Measurements from ENCODE around the gene PTK6.

PTK6 gene

DNA sequence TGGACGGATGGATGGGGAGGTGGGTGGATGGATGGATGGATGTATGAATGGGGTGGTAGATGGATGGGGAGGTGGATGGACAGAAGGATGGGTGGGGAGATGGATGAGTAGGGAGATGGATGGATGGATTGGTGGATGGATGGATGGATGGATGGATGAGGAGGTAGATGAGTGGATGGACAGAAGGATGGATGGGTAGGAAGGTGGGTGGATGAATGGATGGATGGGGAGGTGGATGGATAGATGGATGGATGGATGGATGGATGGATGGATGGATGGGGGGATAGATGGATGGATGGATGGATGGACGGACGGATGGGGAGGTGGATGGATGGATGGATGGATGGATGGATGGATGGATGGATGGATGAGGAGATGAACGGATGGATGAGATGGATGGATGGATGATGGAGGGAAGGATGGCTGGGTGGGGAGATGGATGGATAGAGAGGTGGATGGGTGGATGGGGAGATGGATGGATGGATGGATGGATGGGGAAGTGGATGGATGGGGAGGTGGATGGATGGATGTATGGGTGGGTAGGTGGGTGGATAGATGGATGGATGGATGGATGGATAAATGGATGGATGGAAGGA, 45.4 kb downstream of the PTK6 start:
- peaks cover 8% of the 10 kb centered on the region for H3K36me3 ChIP-seq (ENCODE audit: insufficient read depth, low read depth, low read length)
- no peak overlapping the region for H3K27ac ChIP-seq (ENCODE audit: low read length)
- H3K4me3 ChIP-seq (ENCODE audit: low read length) = no peak overlapping the region
- no peak overlapping the region for H3K9ac ChIP-seq (ENCODE audit: low read depth, low read length)
- H3K4me1 ChIP-seq (ENCODE audit: insufficient read depth, low read length) = no peaks in the 10 kb centered on the region
- H3K9me3 ChIP-seq (ENCODE audit: insufficient read depth, low read depth, low read length) = peaks cover 3% of the 10 kb centered on the region; the same call in 1 of the 2 replicates
- peaks cover 52% of the 10 kb centered on the region for H3K27me3 ChIP-seq (ENCODE audit: insufficient read depth, low read length)

DNA sequence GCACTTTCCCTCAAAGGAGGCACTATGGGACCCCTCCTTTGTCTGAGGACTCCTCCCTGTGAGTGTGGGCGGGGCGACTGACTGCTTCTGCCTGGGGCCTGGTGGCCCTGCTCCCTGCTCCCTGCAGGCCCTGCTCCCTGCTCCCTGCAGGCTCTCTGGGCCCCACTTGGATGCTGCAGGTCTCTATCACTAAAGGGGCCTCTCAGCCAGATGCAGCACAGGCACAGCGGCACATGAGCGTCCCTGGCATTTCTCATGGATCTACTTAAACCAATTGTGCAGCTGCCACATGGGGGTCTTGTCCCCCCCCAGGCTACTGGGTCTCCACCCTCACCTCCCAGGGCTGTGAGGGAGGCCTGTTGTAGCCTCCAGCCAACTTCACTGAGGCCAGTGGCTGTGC, 46.1 kb downstream of the PTK6 start:
- H3K27me3 ChIP-seq (ENCODE audit: insufficient read depth, low read length) = peaks cover 47% of the 10 kb centered on the region
- H3K4me3 ChIP-seq (ENCODE audit: low read length) = no peak overlapping the region
- H3K27ac ChIP-seq (ENCODE audit: low read length) = no peak overlapping the region
- H3K9ac ChIP-seq (ENCODE audit: low read depth, low read length) = no peak overlapping the region
- no peaks in the 10 kb centered on the region for H3K4me1 ChIP-seq (ENCODE audit: insufficient read depth, low read length)
- H3K9me3 ChIP-seq (ENCODE audit: insufficient read depth, low read depth, low read length) = peaks cover 3% of the 10 kb centered on the region; the same call in 1 of the 2 replicates
- peaks cover 8% of the 10 kb centered on the region for H3K36me3 ChIP-seq (ENCODE audit: insufficient read depth, low read depth, low read length)

DNA sequence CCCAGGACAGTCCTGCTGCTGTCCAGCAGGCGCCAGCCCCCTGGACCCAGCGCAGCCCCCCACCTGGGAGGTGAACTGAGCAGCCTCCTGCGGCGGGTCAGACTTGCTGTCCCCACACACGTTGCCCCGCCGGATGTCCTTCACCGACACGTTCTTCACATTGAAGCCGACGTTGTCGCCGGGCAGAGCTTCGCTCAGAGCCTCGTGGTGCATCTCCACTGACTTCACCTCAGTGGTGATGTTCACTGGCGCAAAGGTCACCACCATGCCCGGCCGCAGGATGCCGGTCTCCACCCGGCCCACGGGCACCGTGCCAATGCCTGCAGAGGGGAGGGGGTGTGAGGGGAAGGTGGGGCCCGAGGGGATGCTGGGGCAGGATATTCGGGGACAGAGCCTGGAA, 46.8 kb downstream of the PTK6 start:
- Histone ChIP-seq H3K27ac (ENCODE audit: low read length) (no peak overlapping the region), H3K4me3 (ENCODE audit: low read length) (no peak overlapping the region), H3K9me3 (ENCODE audit: insufficient read depth, low read depth, low read length) (peaks cover 3% of the 10 kb centered on the region; the same call in 1 of the 2 replicates), H3K4me1 (ENCODE audit: insufficient read depth, low read length) (no peaks in the 10 kb centered on the region), H3K9ac (ENCODE audit: low read depth, low read length) (no peak overlapping the region), H3K27me3 (ENCODE audit: insufficient read depth, low read length) (peaks cover 41% of the 10 kb centered on the region), H3K36me3 (ENCODE audit: insufficient read depth, low read depth, low read length) (peaks cover 8% of the 10 kb centered on the region)

DNA sequence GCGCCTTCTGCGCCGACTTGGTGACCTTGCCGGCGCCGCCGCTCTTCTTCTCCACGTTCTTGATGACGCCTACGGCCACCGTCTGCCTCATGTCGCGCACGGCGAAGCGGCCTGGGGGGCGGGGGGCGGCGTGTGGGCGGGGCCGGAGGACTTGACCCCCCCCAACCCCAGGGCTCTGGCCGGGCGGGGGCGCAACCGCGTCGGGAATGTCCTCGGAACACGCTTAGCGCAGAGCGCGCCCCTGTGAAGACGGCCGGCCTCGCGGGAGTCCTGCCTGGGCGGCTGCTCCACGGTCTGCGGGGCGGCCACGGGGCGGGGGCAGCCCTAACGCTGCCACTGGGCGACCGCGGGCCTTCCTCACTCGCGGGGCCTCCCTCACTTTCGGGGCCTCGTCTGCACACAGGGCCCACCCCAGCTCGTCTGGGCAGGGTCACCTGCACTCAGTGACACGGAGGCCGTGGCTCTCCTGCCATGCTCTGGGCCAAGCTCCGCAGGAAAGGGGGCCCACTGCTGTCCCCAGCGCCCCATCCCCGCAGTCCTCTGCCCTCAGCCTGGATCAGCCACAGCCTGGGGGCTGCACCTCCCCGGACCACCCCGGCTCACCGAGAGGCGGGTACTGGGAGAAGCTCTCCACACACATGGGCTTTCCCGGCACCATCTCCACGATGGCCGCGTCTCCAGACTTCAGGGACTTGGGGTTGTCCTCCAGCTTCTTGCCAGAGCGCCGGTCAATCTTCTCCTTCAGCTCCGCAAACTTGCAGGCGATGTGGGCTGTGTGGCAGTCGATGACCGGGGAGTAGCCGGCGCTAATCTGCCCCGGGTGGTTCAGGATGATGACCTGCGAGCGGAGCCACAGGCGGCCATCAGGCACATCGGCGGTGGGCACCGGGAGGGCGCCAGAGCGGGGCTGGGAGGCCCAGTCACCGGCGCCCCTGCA, 48.6 kb downstream of the PTK6 start:
- no peaks in the 10 kb centered on the region for H3K4me1 ChIP-seq (ENCODE audit: insufficient read depth, low read length)
- H3K9ac ChIP-seq (ENCODE audit: low read depth, low read length) = no peak overlapping the region
- peak overlapping the region; percentile 33; the same call in 1 of the 2 replicates for H3K4me3 ChIP-seq (ENCODE audit: low read length)
- H3K9me3 ChIP-seq (ENCODE audit: insufficient read depth, low read depth, low read length) = peaks cover 3% of the 10 kb centered on the region; the same call in 1 of the 2 replicates
- H3K27me3 ChIP-seq (ENCODE audit: insufficient read depth, low read length) = peaks cover 41% of the 10 kb centered on the region
- H3K27ac ChIP-seq (ENCODE audit: low read length) = no peak overlapping the region
- peaks cover 8% of the 10 kb centered on the region for H3K36me3 ChIP-seq (ENCODE audit: insufficient read depth, low read depth, low read length)

DNA sequence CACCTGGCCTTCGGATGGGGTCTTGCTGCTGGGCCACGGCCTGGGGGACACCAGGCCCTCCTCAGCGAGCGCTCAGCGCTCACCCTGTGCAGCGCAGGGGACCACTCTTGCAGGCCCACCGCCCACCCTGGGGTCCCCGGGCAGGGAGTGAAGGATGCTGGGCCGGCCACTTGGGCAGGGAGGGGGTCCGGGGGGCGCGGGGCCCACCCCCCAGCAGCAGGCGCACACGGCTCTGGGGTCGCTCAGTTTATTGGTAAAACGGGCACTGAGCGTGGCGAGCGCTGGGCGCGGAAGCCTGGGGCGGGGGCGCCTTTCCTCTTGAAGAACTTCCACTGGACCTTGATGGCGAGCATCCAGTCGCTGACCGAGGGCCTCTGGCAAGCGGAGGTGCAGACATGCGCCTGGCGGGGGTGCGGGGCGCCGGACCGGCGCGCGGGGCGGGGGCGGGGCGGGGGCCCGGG, 49.4 kb downstream of the PTK6 start:
- peaks cover 8% of the 10 kb centered on the region for H3K36me3 ChIP-seq (ENCODE audit: insufficient read depth, low read depth, low read length)
- H3K4me1 ChIP-seq (ENCODE audit: insufficient read depth, low read length) = no peaks in the 10 kb centered on the region
- H3K27me3 ChIP-seq (ENCODE audit: insufficient read depth, low read length) = peaks cover 41% of the 10 kb centered on the region
- H3K4me3 ChIP-seq (ENCODE audit: low read length) = peak overlapping the region; percentile 45; the same call in 1 of the 2 replicates
- no peak overlapping the region for H3K27ac ChIP-seq (ENCODE audit: low read length)
- H3K9me3 ChIP-seq (ENCODE audit: insufficient read depth, low read depth, low read length) = peaks cover 3% of the 10 kb centered on the region; the same call in 1 of the 2 replicates
- no peak overlapping the region for H3K9ac ChIP-seq (ENCODE audit: low read depth, low read length)

DNA sequence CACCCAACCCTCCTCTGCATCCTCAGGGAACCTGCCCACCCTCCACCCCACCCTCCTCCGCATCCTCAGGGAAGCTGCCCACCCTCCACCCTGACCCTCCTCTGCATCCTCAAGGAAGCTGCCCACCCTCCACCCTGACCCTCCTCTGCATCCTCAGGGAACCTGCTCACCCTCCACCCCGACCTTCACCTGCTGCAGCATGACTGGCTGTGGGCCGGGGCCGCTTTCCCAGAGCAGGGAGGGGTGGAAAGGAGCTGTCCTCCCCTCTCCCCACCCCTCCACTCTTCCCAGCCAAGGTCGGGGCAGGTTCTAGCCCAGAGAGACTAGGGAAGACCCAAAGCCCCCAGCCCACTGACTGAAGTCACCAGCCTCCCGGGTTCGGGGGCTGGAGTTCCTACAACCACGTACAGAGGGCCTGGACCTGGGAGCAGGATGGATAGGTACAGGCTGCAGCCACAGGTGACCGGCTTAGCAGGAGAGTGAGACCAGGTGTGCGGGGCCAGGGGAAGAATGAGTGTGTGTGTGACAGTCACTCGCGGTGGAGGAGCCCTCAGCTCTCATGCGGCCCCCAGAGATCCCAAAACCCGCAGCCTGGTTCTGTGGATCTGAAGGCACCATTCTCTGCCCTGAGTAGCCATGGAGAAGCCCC, 49.9 kb downstream of the PTK6 start:
- Histone ChIP-seq H3K27me3 (ENCODE audit: insufficient read depth, low read length) (peaks cover 41% of the 10 kb centered on the region), H3K9me3 (ENCODE audit: insufficient read depth, low read depth, low read length) (0 out of 2 replicates have a peak, but pooled peaks cover under 1% of the 10 kb centered on the region), H3K4me3 (ENCODE audit: low read length) (no peak overlapping the region), H3K9ac (ENCODE audit: low read depth, low read length) (no peak overlapping the region), H3K27ac (ENCODE audit: low read length) (no peak overlapping the region), H3K36me3 (ENCODE audit: insufficient read depth, low read depth, low read length) (peaks cover 2% of the 10 kb centered on the region), H3K4me1 (ENCODE audit: insufficient read depth, low read length) (no peaks in the 10 kb centered on the region)

DNA sequence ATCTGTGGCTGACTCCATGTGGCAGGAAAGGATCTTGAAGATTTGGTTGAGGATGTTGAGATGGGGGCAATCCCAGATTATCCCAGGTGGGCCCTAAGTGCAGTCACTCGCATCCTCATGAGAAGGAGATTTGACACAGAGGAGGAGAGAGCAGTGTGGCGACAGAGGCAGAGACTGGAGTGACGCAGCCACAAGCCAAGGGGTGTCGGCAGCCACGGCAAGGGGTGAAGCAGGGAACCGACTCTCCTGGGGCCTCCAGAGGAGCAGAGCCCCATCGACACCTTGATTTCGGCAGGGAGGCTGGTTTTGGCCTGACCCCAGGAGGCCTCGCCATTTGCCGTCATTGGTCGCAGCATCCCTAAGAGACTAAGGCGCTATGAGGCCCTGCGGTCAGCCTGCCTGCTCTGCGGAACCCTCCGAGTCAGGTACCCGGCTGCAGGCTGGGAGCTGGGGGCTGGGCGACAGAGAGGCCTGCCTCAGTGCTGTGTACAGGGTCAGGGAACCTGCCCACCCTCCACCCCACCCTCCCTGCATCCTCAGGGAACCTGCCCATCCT, 50.8 kb downstream of the PTK6 start:
- Histone ChIP-seq H3K4me3 (ENCODE audit: low read length) (no peak overlapping the region), H3K27me3 (ENCODE audit: insufficient read depth, low read length) (peaks cover 41% of the 10 kb centered on the region), H3K36me3 (ENCODE audit: insufficient read depth, low read depth, low read length) (no peaks in the 10 kb centered on the region), H3K9me3 (ENCODE audit: insufficient read depth, low read depth, low read length) (no peaks in the 10 kb centered on the region), H3K27ac (ENCODE audit: low read length) (no peak overlapping the region), H3K4me1 (ENCODE audit: insufficient read depth, low read length) (no peaks in the 10 kb centered on the region; the same call in 1 of the 2 replicates), H3K9ac (ENCODE audit: low read depth, low read length) (no peak overlapping the region)

DNA sequence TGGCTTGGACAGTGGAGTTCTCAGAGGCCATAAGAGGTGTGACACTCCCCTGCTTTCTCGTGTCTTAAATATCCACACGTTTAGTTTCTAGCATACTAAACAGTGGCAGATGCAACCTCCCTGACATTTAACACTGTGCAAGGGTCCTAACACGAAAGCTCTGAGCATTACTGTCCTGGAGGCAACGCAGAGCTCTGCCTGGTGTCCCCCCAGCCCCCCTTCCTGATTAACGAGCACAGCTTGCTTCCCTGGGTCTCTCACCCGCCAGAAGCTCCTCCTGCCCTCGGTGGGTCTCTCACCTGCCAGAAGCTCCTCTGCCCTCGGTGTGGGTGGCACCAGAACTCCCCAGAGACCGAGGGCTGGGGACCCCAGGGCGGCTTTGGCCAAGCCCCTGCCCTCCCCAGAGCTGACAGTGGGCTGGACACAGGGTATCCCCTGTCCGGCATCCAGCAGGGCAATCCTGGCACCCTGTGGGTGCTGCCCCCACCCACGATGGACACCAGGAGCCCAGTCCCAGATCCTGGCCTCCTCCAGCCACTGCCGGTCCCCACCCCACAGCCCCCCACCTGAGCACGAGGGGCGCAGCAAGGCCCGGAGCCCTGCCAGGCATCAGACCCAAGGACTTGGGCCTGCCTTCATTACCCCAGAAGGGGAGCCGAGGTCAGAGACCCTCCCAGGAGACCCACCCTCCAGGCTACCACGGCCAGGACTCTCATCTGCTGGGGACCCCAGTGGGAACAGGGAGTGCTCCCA, 52.3 kb downstream of the PTK6 start:
- Histone ChIP-seq H3K4me1 (ENCODE audit: insufficient read depth, low read length) (no peaks in the 10 kb centered on the region; the same call in 1 of the 2 replicates), H3K4me3 (ENCODE audit: low read length) (no peak overlapping the region), H3K36me3 (ENCODE audit: insufficient read depth, low read depth, low read length) (no peaks in the 10 kb centered on the region), H3K27me3 (ENCODE audit: insufficient read depth, low read length) (peaks cover 30% of the 10 kb centered on the region), H3K9me3 (ENCODE audit: insufficient read depth, low read depth, low read length) (no peaks in the 10 kb centered on the region), H3K9ac (ENCODE audit: low read depth, low read length) (no peak overlapping the region), H3K27ac (ENCODE audit: low read length) (no peak overlapping the region)

DNA sequence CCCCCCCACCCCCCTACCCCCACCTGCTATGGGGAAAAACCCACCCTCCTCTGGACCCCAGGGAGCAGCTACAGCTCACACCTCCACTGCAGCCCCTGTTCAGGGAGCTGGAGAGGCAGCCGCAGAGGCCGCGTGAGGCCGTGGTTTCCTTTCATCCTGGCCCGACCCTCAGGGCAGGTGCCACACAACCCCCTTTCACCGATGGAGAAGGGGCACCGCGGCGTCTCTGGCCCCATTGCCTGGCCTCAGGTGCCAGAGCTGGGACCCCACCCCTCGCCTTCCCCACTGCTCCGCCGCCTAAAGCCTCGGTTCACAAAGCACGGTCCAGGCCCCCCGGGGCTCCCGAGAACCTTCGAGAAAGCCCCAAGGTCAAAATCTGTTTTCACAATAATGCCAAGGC, 52.9 kb downstream of the PTK6 start:
- Histone ChIP-seq H3K36me3 (ENCODE audit: insufficient read depth, low read depth, low read length) (no peaks in the 10 kb centered on the region), H3K4me3 (ENCODE audit: low read length) (no peak overlapping the region), H3K9me3 (ENCODE audit: insufficient read depth, low read depth, low read length) (no peaks in the 10 kb centered on the region), H3K9ac (ENCODE audit: low read depth, low read length) (no peak overlapping the region), H3K27ac (ENCODE audit: low read length) (no peak overlapping the region), H3K4me1 (ENCODE audit: insufficient read depth, low read length) (no peaks in the 10 kb centered on the region; the same call in 1 of the 2 replicates), H3K27me3 (ENCODE audit: insufficient read depth, low read length) (peaks cover 24% of the 10 kb centered on the region)

DNA sequence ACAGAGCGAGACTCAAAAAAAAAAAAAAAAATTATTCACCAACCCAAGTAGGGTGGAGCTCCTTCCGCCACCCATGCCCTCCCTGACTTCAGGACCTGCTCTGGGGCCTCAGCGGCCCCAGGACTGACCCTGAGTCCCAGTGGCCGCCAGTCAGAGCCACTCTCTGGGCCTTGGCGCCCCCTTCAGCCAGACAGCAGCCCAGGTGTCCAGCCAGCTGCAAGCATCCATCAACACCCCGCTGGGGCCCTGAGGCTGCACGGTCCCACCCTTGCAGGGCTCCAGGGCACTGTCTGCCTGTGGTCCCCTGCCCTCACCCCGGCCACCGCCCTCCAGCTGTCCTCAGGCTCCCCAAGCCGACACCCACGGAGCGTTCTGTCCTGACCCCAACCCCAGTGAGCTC, 53.3 kb downstream of the PTK6 start:
- Histone ChIP-seq H3K36me3 (ENCODE audit: insufficient read depth, low read depth, low read length) (no peaks in the 10 kb centered on the region), H3K4me1 (ENCODE audit: insufficient read depth, low read length) (no peaks in the 10 kb centered on the region; the same call in 1 of the 2 replicates), H3K4me3 (ENCODE audit: low read length) (no peak overlapping the region), H3K9ac (ENCODE audit: low read depth, low read length) (no peak overlapping the region), H3K27me3 (ENCODE audit: insufficient read depth, low read length) (peaks cover 20% of the 10 kb centered on the region), H3K9me3 (ENCODE audit: insufficient read depth, low read depth, low read length) (no peaks in the 10 kb centered on the region), H3K27ac (ENCODE audit: low read length) (no peak overlapping the region)
